HepG2 (cell line): ENCODE results near the gene TALDO1. TPM values are rescaled to one million over a fixed set of nuclear protein-coding genes. Genes with fewer than 3 reads are reported as not detected.

Experiments
- ATAC-seq: fragments of 200-7000 bp; cut with Tn5 transposase; 3 replicates; pipeline ENCODE4 v1.9.1; 2020; ENCODE audit warnings: mild to moderate bottlenecking, moderate library complexity
- BruUV-seq: library from RNA; stranded (reverse); fragments of 400-500 nt; replicated peaks from 2 replicates; lab custom pipeline; 2021; lab: Mats Ljungman, UMichigan
- CTCF ChIA-PET: fragments of 300-600 bp; formaldehyde crosslinking; extraction: SDS; loops from one replicate; lab custom pipeline; 2021; ENCODE audit warnings: low total read pairs, inconsistent platforms, low intra/inter-chr PET ratio; lab: Yijun Ruan, JAX
- POLR2A ChIA-PET: fragments of 350-600 bp; sonication (Branson Sonifier 250); formaldehyde crosslinking; loops from one replicate; lab custom pipeline; 2020; ENCODE audit warnings: antibody characterized with exemption, inconsistent platforms; lab: Yijun Ruan, JAX
- DNase-seq: peaks from one replicate; pipeline ENCODE4 v3.0.0-alpha.2; 2015; ENCODE audit warnings: low spot score
- FAIRE-seq: peaks from 3 replicates; lab custom pipeline; 2011; peaks lifted over from hg19 to GRCh38; lab: Jason Lieb, UNC
- H2AFZ ChIP-seq: one replicate; pipeline ENCODE4 v1.6.1; 2011; ENCODE audit warnings: low read length, inconsistent platforms
- H3K27ac ChIP-seq: fragments of 300-600 bp; 3 replicates; pipeline ENCODE4 v1.8.0; 2011; ENCODE audit warnings: mixed run types, mild to moderate bottlenecking, mixed read lengths, low read length, inconsistent platforms; ENCODE audit not compliant: insufficient read depth; ENCODE audit errors: extremely low read length
- H3K27me3 ChIP-seq, 2 experiments: fragments of 200-600 bp in 1 of 2; 2 replicates in 1 of 2; 3 replicates in 1 of 2; pipeline versions ENCODE4 v1.6.0 to v1.8.0; 2011; ENCODE audit warnings: low read length in 2 of 2, mild to moderate bottlenecking in 2 of 2, moderate library complexity in 2 of 2, inconsistent platforms in 1 of 2; ENCODE audit not compliant: insufficient read depth in 2 of 2, control insufficient read depth in 1 of 2
- H3K36me3 ChIP-seq, 2 experiments: fragments of 200-600 bp in 1 of 2; replicated peaks in 1 of 2; 2 replicates in 1 of 2; 3 replicates in 1 of 2; pipeline versions ENCODE4 v1.5.1 to v1.8.0; 2011; ENCODE audit warnings: low read length in 2 of 2, inconsistent platforms in 1 of 2; ENCODE audit not compliant: insufficient read depth in 2 of 2, control insufficient read depth in 1 of 2
- H3K4me1 ChIP-seq: 2 replicates; pipeline ENCODE4 v1.5.1; 2012; ENCODE audit warnings: low read length, inconsistent platforms; ENCODE audit not compliant: insufficient read depth
- H3K4me2 ChIP-seq: 2 replicates; pipeline ENCODE4 v1.6.0; 2011; ENCODE audit warnings: low read depth, low read length, inconsistent platforms
- H3K4me3 ChIP-seq, 3 experiments: fragments of 200-600 bp in 1 of 3; sonication (generic), shearing (Covaris generic) in 1 of 3; replicated peaks in 1 of 3; 2 replicates each; pipeline ENCODE4 v1.5.1; 2011 to 2016; ENCODE audit warnings: low read length in 3 of 3, inconsistent platforms in 2 of 3, low read depth in 2 of 3, mild to moderate bottlenecking in 2 of 3, control low read depth in 1 of 3, mixed read lengths in 1 of 3; ENCODE audit not compliant: insufficient read depth in 1 of 3
- H3K79me2 ChIP-seq: one replicate; pipeline ENCODE4 v1.6.1; 2011; ENCODE audit warnings: low read length, inconsistent platforms; ENCODE audit not compliant: insufficient read depth
- H3K9ac ChIP-seq: 2 replicates; pipeline ENCODE4 v1.6.0; 2011; ENCODE audit warnings: mild to moderate bottlenecking, low read depth, low read length, inconsistent platforms; ENCODE audit not compliant: insufficient read depth
- H3K9me3 ChIP-seq: 2 replicates; pipeline ENCODE4 v1.5.1; 2012; ENCODE audit warnings: mild to moderate bottlenecking, low read length
- H4K20me1 ChIP-seq: 2 replicates; pipeline ENCODE4 v1.6.0; 2011; ENCODE audit warnings: inconsistent platforms, mild to moderate bottlenecking, low read length, moderate library complexity; ENCODE audit not compliant: insufficient read depth
- FOXA1 ChIP-seq, 2 experiments: fragments of 450-650 bp in 1 of 2; sonication (generic) in 1 of 2; formaldehyde crosslinking in 1 of 2; IDR thresholded peaks; 2 replicates each; pipeline versions ENCODE4 v1.4.0 to v1.6.1; 2016 to 2020; ENCODE audit warnings: missing genetic modification reagents in 1 of 2
- GZF1 ChIP-seq: sonication (generic); formaldehyde crosslinking; IDR thresholded peaks from 2 replicates; pipeline ENCODE4 v1.5.1; 2020; ENCODE audit warnings: mild to moderate bottlenecking, missing genetic modification reagents
- MYC ChIP-seq: sonication (generic); formaldehyde crosslinking; IDR thresholded peaks from 2 replicates; pipeline ENCODE4 v1.9.0; 2021; ENCODE audit warnings: missing genetic modification reagents, borderline replicate concordance
- PRDM10 ChIP-seq: sonication (generic); formaldehyde crosslinking; IDR thresholded peaks from 2 replicates; pipeline ENCODE4 v1.4.0; 2020; ENCODE audit warnings: low read depth, missing genetic modification reagents
- RBFOX2 ChIP-seq: fragments of 200-400 bp; formaldehyde crosslinking; IDR thresholded peaks from 2 replicates; pipeline ENCODE4 v1.6.1; 2017; ENCODE audit warnings: low read depth, mild to moderate bottlenecking, low read length
- YEATS2 ChIP-seq: sonication (generic); formaldehyde crosslinking; IDR thresholded peaks from 2 replicates; pipeline ENCODE4 v1.4.0; 2020; ENCODE audit warnings: missing genetic modification reagents, borderline replicate concordance
- ZBTB1 ChIP-seq: sonication (generic); formaldehyde crosslinking; IDR thresholded peaks from 2 replicates; pipeline ENCODE4 v1.4.0; 2020; ENCODE audit warnings: missing genetic modification reagents, borderline replicate concordance
- ZFY ChIP-seq: sonication (generic); formaldehyde crosslinking; IDR thresholded peaks from 2 replicates; pipeline ENCODE4 v1.4.0; 2020; ENCODE audit warnings: missing genetic modification reagents
- ZNF224 ChIP-seq: sonication (generic); formaldehyde crosslinking; IDR thresholded peaks from 2 replicates; pipeline ENCODE4 v1.5.0; 2020; ENCODE audit warnings: mild to moderate bottlenecking, missing genetic modification reagents
- ZNF225 ChIP-seq: sonication (generic); formaldehyde crosslinking; IDR thresholded peaks from 2 replicates; pipeline ENCODE4 v1.4.0; 2020; ENCODE audit warnings: mild to moderate bottlenecking, missing genetic modification reagents
- ZNF574 ChIP-seq: sonication (generic); formaldehyde crosslinking; IDR thresholded peaks from 2 replicates; pipeline ENCODE4 v1.4.0; 2020; ENCODE audit warnings: missing genetic modification reagents
- ZNF790 ChIP-seq: sonication (generic); formaldehyde crosslinking; IDR thresholded peaks from 2 replicates; pipeline ENCODE4 v1.8.0; 2022; ENCODE audit warnings: missing genetic modification reagents, mild to moderate bottlenecking, borderline replicate concordance
- WGBS: methylation state at CpG from one replicate; pipeline ENCODE4 v1.1.6; 2017; ENCODE audit warnings: low lambda C conversion rate; 5-methylcytosine and 5-hydroxymethylcytosine counted together
- in situ Hi-C: cut with HindIII; loops from 2 replicates; pipeline ENCODE4 v1.10.0; 2017; ENCODE audit warnings: low pct_unique_long_range_greater_than_20kb; ENCODE audit not compliant: extremely low pct_ligation_motif_present
- intact Hi-C: fragments of 100-400 bp; cut with micrococcal nuclease; formaldehyde crosslinking; loops from one replicate; pipeline ENCODE4 v1.10.0; 2022; ENCODE audit not compliant: unreplicated experiment
- polyA plus RNA-seq, 8 experiments: library from polyadenylated mRNA; depleted of rRNA in 3 of 8; stranded (reverse) in 7 of 8; unstranded in 1 of 8; fragments of >200 nt; fragmentation: Illumina TruSeq in 4 of 8; extraction: Trizol in 4 of 8; gene quantifications; 2 replicates each; pipeline versions ENCODE4 v1.2.1 to v1.2.3, GENCODE V29; 2011 to 2016; ENCODE audit warnings: low read depth in 4 of 8, missing spikeins in 1 of 8, mixed read lengths in 1 of 8; ENCODE audit not compliant: insufficient read depth in 1 of 8
- total RNA-seq, 5 experiments: library from RNA; depleted of rRNA; stranded (reverse); fragments of >200 nt; fragmentation: Illumina TruSeq; extraction: Trizol; gene quantifications; 2 replicates each; pipeline ENCODE4 v1.2.3, GENCODE V29; 2016; ENCODE audit warnings: low read depth in 1 of 5
- TF ChIP-seq, protein P1 (sequence below): sonication (generic); formaldehyde crosslinking; IDR thresholded peaks from 2 replicates; pipeline ENCODE4 v1.4.0; 2020; ENCODE audit warnings: missing genetic modification reagents
- TF ChIP-seq, protein P2 (sequence below): sonication (generic); formaldehyde crosslinking; IDR thresholded peaks from 2 replicates; pipeline ENCODE4 v1.8.1; 2023; ENCODE audit warnings: mild to moderate bottlenecking, missing genetic modification reagents

TALDO1 gene
- total and polyA plus RNA-seq, 2 of the 13 experiments (the other 11 are each of a cell fraction or from before 2014, with no cell fraction given) = 107 to 240 TPM

DNA sequence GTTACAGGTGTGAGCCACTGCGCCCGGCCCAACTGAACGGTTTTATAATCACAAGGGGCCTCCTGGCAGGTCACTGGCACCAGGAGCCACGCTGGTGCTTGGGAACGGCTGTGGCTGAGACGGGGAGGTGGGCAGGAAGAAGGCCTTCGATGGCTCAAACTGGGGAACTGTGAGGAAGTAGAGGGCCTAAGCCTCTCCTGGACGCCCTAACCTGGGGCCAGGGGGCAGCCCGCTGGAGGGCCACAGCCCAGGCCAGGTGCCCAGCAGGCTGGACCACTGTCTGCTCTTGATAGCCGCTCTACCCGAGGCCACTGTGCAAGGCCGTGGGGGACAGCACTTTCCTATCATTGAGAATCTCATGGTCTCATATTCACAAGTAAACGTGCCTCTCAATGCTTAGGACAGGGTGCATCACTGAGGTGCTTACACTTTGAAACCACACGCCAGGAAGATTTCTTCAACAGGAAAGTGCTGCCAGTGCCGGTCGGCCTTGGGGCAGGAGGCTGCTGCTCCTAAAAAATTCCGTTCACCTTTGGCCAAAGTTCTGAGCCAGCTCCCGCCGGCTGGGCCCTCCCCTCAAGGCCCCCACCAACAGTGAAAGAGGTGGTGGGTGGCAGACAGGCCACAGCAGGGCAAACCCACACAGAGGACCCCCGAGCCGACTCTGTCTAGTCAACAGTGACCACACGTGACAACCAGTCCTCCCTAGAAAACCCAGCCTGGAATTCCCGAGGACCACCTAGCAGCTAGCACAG is 22.8 kb downstream of the TALDO1 start:
- FAIRE-seq (no peak), ATAC-seq (peak; percentile 9; the same call in 2 of the 3 replicates), DNase-seq (no peak)
- H3K4me1 ChIP-seq = peaks cover 25% of the 10 kb centered on the region
- ChIA-PET POLR2A (no interaction called here), CTCF (no interaction called here)
- no peak overlapping the region for H3K4me2 ChIP-seq
- intact Hi-C loops = no loop called here
- WGBS = 77% methylated on average over 12 of the region's 23 CpGs
- peaks cover 14% of the 10 kb centered on the region for H3K79me2 ChIP-seq
- H2AFZ ChIP-seq = no peak overlapping the region
- H4K20me1 ChIP-seq = peaks cover under 1% of the 10 kb centered on the region; the same call in 1 of the 2 replicates
- peaks cover 21 to 47% of the 10 kb centered on the region in 2 experiments; a peak in 4 of 5 replicates for H3K36me3 ChIP-seq
- H3K9me3 ChIP-seq = no peaks in the 10 kb centered on the region
- no peak overlapping the region for H3K9ac ChIP-seq
- no peak overlapping the region for H3K4me3 ChIP-seq
- TSS peak; percentile 40 for BruUV-seq
- H3K27ac ChIP-seq = peak overlapping the region; percentile 50
- in situ Hi-C loops = loop anchor here (5.0 kb wide), 1 partner anchor 108 kb away; no protein-coding TSS in a partner anchor
- H3K27me3 ChIP-seq = no peaks in the 10 kb centered on the region
- TF ChIP-seq FOXA1 (IDR thresholded peaks at IDR 0.05) (no peak), FOXA1 (CRISPR knock-in tag; IDR thresholded peaks at IDR 0.05) (no peak), ZNF574 (CRISPR knock-in tag) (peak; percentile 26; the same call in 1 of the 2 replicates), PRDM10 (CRISPR knock-in tag) (no peak), ZFY (peak; percentile 30; the same call in 1 of the 2 replicates), GZF1 (CRISPR knock-in tag) (no peak), ZNF224 (CRISPR knock-in tag) (no peak), ZNF225 (CRISPR knock-in tag) (no peak), ZBTB1 (CRISPR knock-in tag) (no peak), ZNF790 (no peak), RBFOX2 (0 out of 2 replicates have a peak, but pooled peaks have one; percentile 26), YEATS2 (CRISPR knock-in tag) (no peak), MYC (CRISPR knock-in tag) (no peak)
- TF ChIP-seq, protein P1, sequence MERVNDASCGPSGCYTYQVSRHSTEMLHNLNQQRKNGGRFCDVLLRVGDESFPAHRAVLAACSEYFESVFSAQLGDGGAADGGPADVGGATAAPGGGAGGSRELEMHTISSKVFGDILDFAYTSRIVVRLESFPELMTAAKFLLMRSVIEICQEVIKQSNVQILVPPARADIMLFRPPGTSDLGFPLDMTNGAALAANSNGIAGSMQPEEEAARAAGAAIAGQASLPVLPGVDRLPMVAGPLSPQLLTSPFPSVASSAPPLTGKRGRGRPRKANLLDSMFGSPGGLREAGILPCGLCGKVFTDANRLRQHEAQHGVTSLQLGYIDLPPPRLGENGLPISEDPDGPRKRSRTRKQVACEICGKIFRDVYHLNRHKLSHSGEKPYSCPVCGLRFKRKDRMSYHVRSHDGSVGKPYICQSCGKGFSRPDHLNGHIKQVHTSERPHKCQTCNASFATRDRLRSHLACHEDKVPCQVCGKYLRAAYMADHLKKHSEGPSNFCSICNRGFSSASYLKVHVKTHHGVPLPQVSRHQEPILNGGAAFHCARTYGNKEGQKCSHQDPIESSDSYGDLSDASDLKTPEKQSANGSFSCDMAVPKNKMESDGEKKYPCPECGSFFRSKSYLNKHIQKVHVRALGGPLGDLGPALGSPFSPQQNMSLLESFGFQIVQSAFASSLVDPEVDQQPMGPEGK (CRISPR knock-in tag) = peak; percentile 93
- TF ChIP-seq, protein P2, sequence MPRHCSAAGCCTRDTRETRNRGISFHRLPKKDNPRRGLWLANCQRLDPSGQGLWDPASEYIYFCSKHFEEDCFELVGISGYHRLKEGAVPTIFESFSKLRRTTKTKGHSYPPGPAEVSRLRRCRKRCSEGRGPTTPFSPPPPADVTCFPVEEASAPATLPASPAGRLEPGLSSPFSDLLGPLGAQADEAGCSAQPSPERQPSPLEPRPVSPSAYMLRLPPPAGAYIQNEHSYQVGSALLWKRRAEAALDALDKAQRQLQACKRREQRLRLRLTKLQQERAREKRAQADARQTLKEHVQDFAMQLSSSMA (CRISPR knock-in tag) = no peak
